ENCODE measurements around the gene HUNK.

GRCh38 chr21:31873275-31873695 lies 465 bp downstream of the HUNK start:
- TF ChIP-seq CTCF (conservative IDR thresholded peaks at IDR 0.05): no peak
- TF ChIP-seq ZFX (IDR thresholded peaks at IDR 0.05): no peak

Data from C4-2B (cell line).